Central memory CD8-positive, alpha-beta T cell (primary cell): ENCODE results near the gene PRDM16.

Source experiments
- ATAC-seq: fragments of 150-1000 bp; cut with Tn5 transposase; replicated peaks from 2 replicates; pipeline ENCODE4 v1.10.0; 2022; ENCODE audit warnings: mild to moderate bottlenecking, moderate FRiP score, moderate number of reproducible peaks; ENCODE audit not compliant: poor library complexity, severe bottlenecking; ENCODE audit errors: extremely low read depth
- DNase-seq, 2 donors: peaks; one replicate each; pipeline ENCODE4 v3.0.0; 2021; ENCODE audit warnings: low spot score in 2 of 2
- H3K27ac Mint-ChIP-seq: one replicate; pipeline ENCODE4 v1.8.0; 2022; ENCODE audit warnings: low read depth, mild to moderate bottlenecking, moderate library complexity, mixed read lengths
- H3K27me3 Mint-ChIP-seq: one replicate; pipeline ENCODE4 v1.8.0; 2022; ENCODE audit warnings: mixed read lengths
- H3K36me3 Mint-ChIP-seq: one replicate; pipeline ENCODE4 v1.8.0; 2022; ENCODE audit warnings: mild to moderate bottlenecking, moderate library complexity, mixed read lengths; ENCODE audit not compliant: insufficient read depth
- H3K4me1 Mint-ChIP-seq: one replicate; pipeline ENCODE4 v1.8.0; 2022; ENCODE audit warnings: mixed read lengths
- H3K4me3 Mint-ChIP-seq: one replicate; pipeline ENCODE4 v1.8.0; 2022; ENCODE audit warnings: mild to moderate bottlenecking, moderate library complexity, mixed read lengths
- H3K9me3 Mint-ChIP-seq: one replicate; pipeline ENCODE4 v1.8.0; 2022; ENCODE audit warnings: mixed read lengths

Gene PRDM16

DNA sequence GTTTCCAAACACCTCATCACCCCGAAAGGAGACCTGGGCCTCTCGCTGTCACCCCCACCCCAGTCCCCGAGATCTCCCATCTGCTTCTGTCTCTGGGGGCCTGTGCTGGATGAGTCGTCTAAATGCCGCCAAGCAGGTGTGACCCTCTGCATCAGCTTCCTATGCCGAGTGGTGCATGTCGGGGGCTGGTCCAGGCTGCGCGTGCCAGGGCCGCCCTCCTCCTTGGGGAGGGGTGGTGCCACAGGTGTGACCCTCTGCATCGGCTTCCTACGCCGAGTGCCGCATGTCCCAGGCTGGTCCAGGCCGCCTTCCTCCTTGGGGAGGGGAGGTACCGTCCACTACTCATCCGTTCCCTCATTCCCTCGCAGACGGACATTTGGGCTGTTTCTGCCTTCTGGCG, 115.7 kb downstream of the PRDM16 start:
- H3K9me3 Mint-ChIP-seq, result no peaks in the 10 kb centered on the region
- no peaks in the 10 kb centered on the region for H3K36me3 Mint-ChIP-seq
- peaks cover 34% of the 10 kb centered on the region for H3K27me3 Mint-ChIP-seq
- no peak overlapping the region for H3K4me3 Mint-ChIP-seq
- no peaks in the 10 kb centered on the region for H3K4me1 Mint-ChIP-seq
- ATAC-seq (no peak), DNase-seq (no peak)
- H3K27ac Mint-ChIP-seq, result no peak overlapping the region

- Mint-ChIP-seq H3K36me3 (no peaks in the 10 kb centered on the region), H3K4me1 (no peaks in the 10 kb centered on the region), H3K4me3 (no peak overlapping the region), H3K9me3 (no peaks in the 10 kb centered on the region), H3K27me3 (peaks cover 45% of the 10 kb centered on the region), H3K27ac (no peak overlapping the region)
- ATAC-seq (no peak), DNase-seq (no peak)
Observed at GRCh38 chr1:3185896-3186525, 117.0 kb downstream of the PRDM16 start.

- Mint-ChIP-seq H3K27me3 (peaks cover 45% of the 10 kb centered on the region), H3K9me3 (no peaks in the 10 kb centered on the region), H3K4me3 (no peak overlapping the region), H3K36me3 (no peaks in the 10 kb centered on the region), H3K4me1 (no peaks in the 10 kb centered on the region), H3K27ac (no peak overlapping the region)
- no peak for ATAC-seq
- DNase-seq, result no peak
Observed at GRCh38 chr1:3186526-3186921, 117.5 kb downstream of the PRDM16 start.

GRCh38 chr1:3187415-3188149, 118.6 kb downstream of the PRDM16 start:
- Mint-ChIP-seq H3K9me3 (no peaks in the 10 kb centered on the region), H3K27me3 (peaks cover 45% of the 10 kb centered on the region), H3K27ac (no peak overlapping the region)

DNA sequence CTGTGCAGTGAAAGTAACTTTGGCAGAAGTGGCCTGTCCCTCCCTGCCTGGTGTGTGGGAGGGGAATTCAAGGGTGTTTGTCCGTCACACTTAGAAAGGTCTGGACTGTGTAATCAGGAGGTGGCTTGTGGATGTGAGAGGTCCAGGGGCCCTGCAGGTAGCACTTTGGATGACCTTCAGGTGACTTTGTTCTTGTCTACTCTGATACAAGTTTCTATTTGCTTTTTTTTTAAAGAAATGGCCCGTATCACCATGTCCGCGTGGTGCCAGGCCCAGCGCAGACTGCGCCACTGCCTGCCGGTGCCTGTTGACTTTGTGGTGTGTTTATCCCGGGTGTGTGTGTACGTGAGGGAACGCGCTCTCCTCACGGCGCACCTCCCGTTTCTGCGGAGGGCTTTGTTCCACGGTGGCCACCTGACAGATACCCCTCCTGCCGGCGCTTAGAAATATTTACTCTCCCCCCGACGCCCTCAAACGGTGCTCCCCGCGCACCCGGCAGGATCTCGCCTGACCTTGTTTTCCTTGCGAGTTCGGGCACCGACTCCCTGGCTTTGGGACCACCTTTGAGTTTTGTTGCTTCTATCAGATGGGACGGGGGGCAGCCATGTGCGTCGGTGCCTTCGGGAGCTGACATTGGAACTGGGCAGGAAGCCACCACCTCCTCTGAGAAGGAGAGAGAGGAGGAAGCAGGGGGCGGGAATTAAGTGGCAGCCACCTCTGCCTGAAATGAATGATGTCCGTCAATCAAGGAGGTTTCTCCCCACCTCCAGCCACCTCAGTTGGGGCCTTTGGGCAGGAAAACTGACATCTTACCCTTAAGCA, 119.4 kb downstream of the PRDM16 start:
- H3K9me3 Mint-ChIP-seq, result no peaks in the 10 kb centered on the region
- no peaks in the 10 kb centered on the region for H3K4me1 Mint-ChIP-seq

More at GRCh38 chr1:3187415-3188149, 118.6 kb downstream of the PRDM16 start:
- DNase-seq (no peak), ATAC-seq (no peak)
- Mint-ChIP-seq H3K4me3 (no peak overlapping the region), H3K4me1 (no peaks in the 10 kb centered on the region), H3K36me3 (no peaks in the 10 kb centered on the region)

GRCh38 chr1:3190256-3191041, 121.4 kb downstream of the PRDM16 start:
- Mint-ChIP-seq H3K9me3 (no peaks in the 10 kb centered on the region), H3K27ac (no peak overlapping the region), H3K36me3 (no peaks in the 10 kb centered on the region), H3K27me3 (peaks cover 35% of the 10 kb centered on the region), H3K4me1 (no peaks in the 10 kb centered on the region), H3K4me3 (no peak overlapping the region)
- ATAC-seq (no peak), DNase-seq (no peak)

More for the DNA sequence above, 119.4 kb downstream of the PRDM16 start:
- no peaks in the 10 kb centered on the region for H3K36me3 Mint-ChIP-seq
- no peak overlapping the region for H3K27ac Mint-ChIP-seq
- ATAC-seq, result no peak
- DNase-seq, result no peak
- H3K4me3 Mint-ChIP-seq, result no peak overlapping the region
- peaks cover 45% of the 10 kb centered on the region for H3K27me3 Mint-ChIP-seq

DNA sequence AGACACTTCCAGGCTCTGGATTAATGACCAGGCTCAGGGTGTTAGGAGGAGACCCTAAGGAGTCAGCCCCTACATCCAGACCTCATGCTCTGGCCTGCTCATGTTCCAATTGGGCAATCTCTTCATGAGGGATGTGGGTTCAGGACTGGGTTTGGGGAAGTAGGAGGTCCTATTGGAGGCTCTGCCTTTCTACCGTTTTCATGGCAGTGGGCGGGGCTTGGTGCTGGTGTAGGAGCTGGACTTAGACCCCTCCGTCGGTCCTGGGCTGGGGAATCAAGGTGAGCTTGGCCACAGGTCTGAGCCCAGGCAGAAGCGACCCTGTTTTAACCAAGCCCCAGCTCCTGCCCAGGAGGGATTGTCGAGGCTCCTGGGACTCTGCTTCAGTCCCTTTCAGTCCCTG, 123.4 kb downstream of the PRDM16 start:
- Mint-ChIP-seq H3K9me3 (no peaks in the 10 kb centered on the region), H3K27me3 (peaks cover 34% of the 10 kb centered on the region), H3K36me3 (no peaks in the 10 kb centered on the region), H3K4me3 (no peak overlapping the region), H3K27ac (no peak overlapping the region), H3K4me1 (no peaks in the 10 kb centered on the region)
- DNase-seq (no peak), ATAC-seq (no peak)

GRCh38 chr1:3192825-3193224, 123.8 kb downstream of the PRDM16 start:
- DNase-seq, result no peak
- Mint-ChIP-seq H3K27me3 (peaks cover 30% of the 10 kb centered on the region), H3K4me3 (no peak overlapping the region), H3K36me3 (no peaks in the 10 kb centered on the region), H3K9me3 (no peaks in the 10 kb centered on the region), H3K27ac (no peak overlapping the region), H3K4me1 (no peaks in the 10 kb centered on the region)
- no peak for ATAC-seq

DNA sequence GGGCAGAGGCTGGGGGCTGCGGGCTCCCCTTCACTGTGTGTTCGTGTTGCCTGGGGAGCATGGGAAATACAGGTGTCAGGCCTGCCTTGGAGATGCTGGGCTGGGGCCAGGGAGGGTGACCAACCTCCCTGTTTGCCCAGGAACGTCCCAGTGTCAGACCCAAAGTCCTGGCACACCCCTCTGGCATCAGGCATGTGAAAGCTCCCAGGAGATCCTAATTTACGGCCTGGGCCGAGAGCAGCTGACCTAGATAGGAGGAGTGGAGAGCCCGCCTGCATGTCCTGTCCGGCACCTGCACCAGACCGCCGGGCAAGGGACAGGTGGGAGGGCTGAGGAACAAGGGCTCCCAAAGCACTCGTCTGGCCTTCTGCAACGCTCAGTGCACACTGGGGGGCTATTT, 124.8 kb downstream of the PRDM16 start:
- H3K4me1 Mint-ChIP-seq, result no peaks in the 10 kb centered on the region
- H3K9me3 Mint-ChIP-seq, result no peaks in the 10 kb centered on the region
- DNase-seq (no peak), ATAC-seq (no peak)
- H3K36me3 Mint-ChIP-seq, result no peaks in the 10 kb centered on the region
- H3K4me3 Mint-ChIP-seq, result no peak overlapping the region
- peaks cover 20% of the 10 kb centered on the region for H3K27me3 Mint-ChIP-seq
- H3K27ac Mint-ChIP-seq, result no peak overlapping the region

GRCh38 chr1:3194760-3195479, 125.9 kb downstream of the PRDM16 start:
- Mint-ChIP-seq H3K27me3 (peaks cover 9% of the 10 kb centered on the region), H3K27ac (no peak overlapping the region), H3K4me1 (no peaks in the 10 kb centered on the region), H3K4me3 (no peak overlapping the region), H3K36me3 (no peaks in the 10 kb centered on the region), H3K9me3 (no peaks in the 10 kb centered on the region)
- DNase-seq, result no peak
- no peak for ATAC-seq

DNA sequence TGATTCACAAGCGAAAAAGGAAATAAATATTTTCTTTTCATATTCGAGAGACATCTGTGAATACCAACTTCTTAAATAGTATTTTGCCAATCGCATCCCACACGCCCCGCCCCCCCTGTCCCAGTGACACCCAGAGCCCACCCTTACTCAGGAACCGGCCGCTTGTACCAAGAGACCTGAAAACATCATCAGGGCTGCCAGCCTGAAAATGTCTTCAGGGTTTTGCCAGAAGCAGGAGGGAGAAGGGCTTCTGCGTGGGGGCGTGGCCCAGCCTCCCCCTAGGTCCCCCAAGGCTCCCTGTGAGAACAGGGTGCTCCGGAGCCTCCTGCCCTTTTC, 126.4 kb downstream of the PRDM16 start:
- H3K27me3 Mint-ChIP-seq, result peaks cover 3% of the 10 kb centered on the region
- no peaks in the 10 kb centered on the region for H3K4me1 Mint-ChIP-seq
- H3K36me3 Mint-ChIP-seq, result no peaks in the 10 kb centered on the region
- DNase-seq (no peak), ATAC-seq (no peak)
- H3K9me3 Mint-ChIP-seq, result no peaks in the 10 kb centered on the region
- no peak overlapping the region for H3K4me3 Mint-ChIP-seq
- H3K27ac Mint-ChIP-seq, result no peak overlapping the region

DNA sequence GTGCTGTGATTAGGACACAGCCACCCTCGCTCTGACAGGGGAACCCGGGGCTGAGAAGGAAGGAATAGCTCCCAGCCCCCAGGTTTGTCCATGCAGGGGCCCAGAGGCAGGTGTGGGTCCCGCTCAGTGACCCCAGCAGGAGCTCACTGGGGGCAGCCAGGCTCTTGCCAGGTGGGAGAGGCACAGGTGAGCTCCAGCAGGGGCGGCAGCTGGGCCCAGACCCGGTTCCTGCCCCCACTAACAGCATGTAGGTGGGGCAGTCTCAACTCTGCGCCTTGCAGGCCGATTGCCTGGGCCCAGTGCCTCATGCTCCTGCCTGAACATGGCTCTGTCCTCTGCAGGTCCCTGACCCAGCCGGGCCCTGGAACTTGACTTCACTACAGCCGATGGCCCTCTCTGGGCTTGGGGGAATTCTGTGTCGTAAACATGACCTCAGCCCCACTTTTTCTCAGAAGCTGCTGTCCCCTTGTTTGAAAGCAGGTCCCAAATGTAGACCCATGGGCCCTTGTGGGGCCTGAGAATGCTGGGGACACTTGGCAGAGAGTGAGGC, 127.0 kb downstream of the PRDM16 start:
- Mint-ChIP-seq H3K4me1 (no peaks in the 10 kb centered on the region), H3K4me3 (no peak overlapping the region), H3K36me3 (no peaks in the 10 kb centered on the region), H3K9me3 (no peaks in the 10 kb centered on the region), H3K27me3 (no peaks in the 10 kb centered on the region), H3K27ac (no peak overlapping the region)
- no peak for ATAC-seq
- no peak for DNase-seq
